Fibroblast of skin of right biceps (primary cell): ENCODE data around the gene HDAC9.

Experiments used
- DNase-seq: peaks from one replicate; pipeline ENCODE4 v3.0.0-alpha.2; 2013

The HDAC9 gene

GRCh38 chr7:18597754-18598153, 102.2 kb downstream of the HDAC9 start:
- DNase-seq: no peak

- peak; percentile 46 for DNase-seq
These were observed 111.5 kb downstream of the HDAC9 start for GRCh38 chr7:18607025-18607424.

- peak; percentile 19 for DNase-seq
These were observed 114.9 kb downstream of the HDAC9 start for GRCh38 chr7:18610331-18610948.

- no peak for DNase-seq
These were observed 119.3 kb downstream of the HDAC9 start for GRCh38 chr7:18614841-18615240.

GRCh38 chr7:18619311-18619710, 123.8 kb downstream of the HDAC9 start:
- no peak for DNase-seq

- no peak for DNase-seq
These were observed 127.8 kb downstream of the HDAC9 start for GRCh38 chr7:18623389-18623788.

- no peak for DNase-seq
These were observed 128.9 kb downstream of the HDAC9 start for GRCh38 chr7:18624459-18624858.

GRCh38 chr7:18626086-18626485, 130.5 kb downstream of the HDAC9 start:
- DNase-seq: no peak

- DNase-seq: peak; percentile 22
These were observed 131.2 kb downstream of the HDAC9 start for GRCh38 chr7:18626717-18627116.

- DNase-seq: no peak
These were observed 142.0 kb downstream of the HDAC9 start for GRCh38 chr7:18637516-18637915.

GRCh38 chr7:18638594-18639452, 143.3 kb downstream of the HDAC9 start:
- DNase-seq: peak; percentile 46

- no peak for DNase-seq
These were observed 144.2 kb downstream of the HDAC9 start for GRCh38 chr7:18639711-18640110.

- no peak for DNase-seq
These were observed 149.4 kb downstream of the HDAC9 start for GRCh38 chr7:18644981-18645380.

- DNase-seq: no peak
These were observed 152.0 kb downstream of the HDAC9 start for GRCh38 chr7:18647582-18647981.

GRCh38 chr7:18648849-18649758, 153.6 kb downstream of the HDAC9 start:
- DNase-seq: no peak

- DNase-seq: peak; percentile 66
These were observed 158.0 kb downstream of the HDAC9 start for GRCh38 chr7:18653381-18654155.

- DNase-seq: no peak
These were observed 159.2 kb downstream of the HDAC9 start for GRCh38 chr7:18654709-18655108.

- DNase-seq: no peak
These were observed 160.0 kb downstream of the HDAC9 start for GRCh38 chr7:18655506-18655905.

- no peak for DNase-seq
These were observed 160.4 kb downstream of the HDAC9 start for GRCh38 chr7:18655912-18656311.

GRCh38 chr7:18656362-18656761, 160.8 kb downstream of the HDAC9 start:
- DNase-seq: no peak

GRCh38 chr7:18659746-18660145, 164.2 kb downstream of the HDAC9 start:
- DNase-seq: no peak

GRCh38 chr7:18663321-18663720, 167.8 kb downstream of the HDAC9 start:
- no peak for DNase-seq
